Mucosa of gallbladder (tissue), 1 donor: ENCODE results near the gene ITCH. TPM values are rescaled to one million over a fixed set of nuclear protein-coding genes. Genes with fewer than 3 reads are reported as not detected.
"Not testable (repeated sequence)": the region's sequence is repeated elsewhere in the genome, so short reads cannot be mapped to it uniquely, and the experiment has no call there.

Experiments
- DNase-seq: peaks from one replicate; pipeline ENCODE4 v3.0.0-alpha.2; 2020; ENCODE audit warnings: low spot score
- total RNA-seq: library from RNA; stranded (reverse); gene quantifications from one replicate; pipeline ENCODE4 v1.2.1, GENCODE V29; 2021
- donor health status: DM: no; HTN: no; CAD: no.

Gene ITCH
- total RNA-seq, 1 donor from 2014 or later = 46.2 TPM

DNA sequence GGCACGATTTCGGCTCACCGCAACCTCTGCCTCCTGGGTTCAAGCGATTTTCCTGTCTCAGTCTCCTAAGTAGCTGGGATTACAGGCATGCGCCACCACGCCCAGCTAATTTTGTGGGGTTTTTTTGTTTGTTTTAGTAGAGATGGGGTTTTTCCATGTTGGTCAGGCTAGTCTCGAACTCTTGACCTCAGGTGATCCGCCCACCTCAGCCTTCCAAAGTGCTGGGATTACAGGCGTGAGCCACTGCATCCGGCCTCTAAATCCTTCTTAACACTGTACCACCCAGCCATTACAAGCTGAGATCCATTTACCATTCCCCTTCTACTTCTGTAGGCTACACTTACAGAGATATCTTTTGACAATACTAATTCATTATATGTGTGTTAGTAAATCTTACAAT lies 51.5 kb downstream of the ITCH start:
- not testable (repeated sequence) for DNase-seq

DNA sequence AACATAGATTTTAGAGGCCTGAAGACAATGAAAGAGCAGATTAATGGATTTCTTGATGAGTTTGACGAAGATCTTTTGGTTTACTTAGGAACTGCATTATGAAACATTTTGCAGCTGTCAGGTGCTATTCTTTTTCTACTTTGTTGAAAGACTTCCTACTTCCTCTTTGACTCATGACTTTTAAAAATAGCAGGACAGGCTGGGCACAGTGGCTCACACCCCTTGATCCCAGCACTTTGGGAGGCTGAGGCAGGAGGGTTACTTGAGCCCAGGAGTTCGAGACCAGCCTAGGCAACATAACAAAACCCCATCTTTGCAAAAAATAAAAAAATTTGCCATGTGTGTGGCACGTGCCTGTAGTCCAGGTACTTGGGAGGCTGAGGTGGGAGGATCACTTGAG lies 52.0 kb downstream of the ITCH start:
- no peak for DNase-seq

GRCh38 chr20:34420146-34420545 lies 57.1 kb downstream of the ITCH start:
- DNase-seq = no peak

DNA sequence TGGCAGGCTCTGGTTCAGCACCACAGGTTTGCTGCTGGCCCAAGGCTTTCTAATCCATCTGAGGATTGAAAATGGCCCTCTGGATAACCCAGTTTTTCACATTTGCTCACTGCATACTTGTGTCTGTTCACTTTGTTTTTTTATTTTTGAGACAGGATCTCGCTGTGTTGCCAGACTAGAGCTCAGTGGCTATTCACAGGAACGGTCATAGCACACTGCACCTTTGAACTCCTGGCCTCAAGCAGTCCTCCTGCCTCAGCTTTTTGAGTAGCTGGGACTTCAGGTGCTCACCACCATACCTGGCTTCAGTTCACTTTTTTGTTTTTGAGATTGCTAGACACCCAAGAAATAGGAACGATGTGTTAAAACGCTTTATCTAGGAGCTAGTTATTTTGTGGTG lies 57.9 kb downstream of the ITCH start:
- DNase-seq = no peak

GRCh38 chr20:34421766-34422466 lies 58.8 kb downstream of the ITCH start:
- no peak for DNase-seq

DNA sequence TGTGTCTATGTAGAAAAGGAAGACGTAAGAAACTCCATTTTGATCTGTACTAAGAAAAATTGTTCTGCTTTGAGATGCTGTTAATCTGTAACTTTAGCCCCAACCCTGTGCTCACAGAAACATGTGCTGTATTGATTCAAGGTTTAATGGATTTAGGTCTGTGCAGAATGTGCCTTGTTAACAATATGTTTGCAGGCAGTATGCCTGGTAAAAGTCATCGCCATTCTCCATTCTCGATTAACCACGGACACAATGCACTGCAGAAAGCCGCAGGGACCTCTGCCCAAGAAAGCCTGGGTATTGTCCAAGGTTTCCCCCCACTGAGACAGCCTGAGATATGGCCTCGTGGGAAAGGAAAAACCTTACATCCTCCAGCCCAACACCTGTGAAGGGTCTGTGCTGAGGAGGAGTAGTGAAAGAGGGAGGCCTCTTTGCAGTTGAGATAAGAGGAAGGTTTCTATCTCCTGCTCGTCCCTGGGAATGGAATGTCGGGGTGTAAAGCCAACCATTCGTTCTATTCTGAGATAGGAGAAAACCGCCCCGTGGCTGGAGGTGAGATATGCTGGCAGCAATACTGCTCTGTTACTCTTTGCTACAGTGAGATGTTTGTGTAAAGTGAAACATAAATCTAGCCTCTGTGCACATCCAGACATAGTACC lies 62.1 kb downstream of the ITCH start:
- not testable (repeated sequence) for DNase-seq

DNA sequence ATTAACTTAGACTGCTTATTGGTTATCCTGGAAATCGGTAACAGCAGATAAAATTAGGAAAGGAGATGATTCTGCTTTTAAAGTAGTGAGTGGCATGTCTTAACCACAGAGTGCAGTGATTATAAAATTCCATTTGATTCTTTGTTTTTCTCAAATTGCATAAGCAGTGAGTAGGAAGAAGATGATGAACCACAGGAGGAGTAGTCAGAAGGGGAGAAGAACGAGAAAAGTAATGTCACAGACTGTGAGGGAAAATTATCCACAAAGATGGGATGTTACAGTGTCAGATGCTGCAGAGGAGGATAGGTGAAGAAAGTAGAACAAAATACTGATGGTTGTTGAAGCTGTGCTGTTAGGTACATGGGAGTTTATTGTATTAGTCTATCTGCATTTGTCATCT lies 63.0 kb downstream of the ITCH start:
- DNase-seq = no peak

DNA sequence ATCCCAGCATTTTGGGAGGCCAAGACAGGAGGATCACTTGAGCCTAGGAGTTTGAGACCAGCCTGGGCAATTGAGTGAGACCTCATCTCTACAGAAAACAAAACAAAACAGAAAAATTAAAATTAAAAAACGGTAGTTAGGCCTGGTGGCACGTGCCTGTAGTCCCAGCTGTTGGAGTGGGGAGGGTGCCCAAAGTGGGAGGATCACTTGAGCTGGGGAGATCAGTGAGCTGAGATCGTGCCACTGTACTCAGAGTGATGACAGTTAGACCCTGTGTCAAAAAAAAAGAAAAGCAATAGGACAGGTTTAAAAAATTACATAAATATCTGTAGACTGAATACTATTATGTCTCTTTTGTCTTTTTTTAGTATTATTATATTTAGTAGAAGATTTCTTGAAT lies 64.3 kb downstream of the ITCH start:
- DNase-seq = no peak

- DNase-seq = no peak
Observed at GRCh38 chr20:34427784-34428183, 64.7 kb downstream of the ITCH start.

DNA sequence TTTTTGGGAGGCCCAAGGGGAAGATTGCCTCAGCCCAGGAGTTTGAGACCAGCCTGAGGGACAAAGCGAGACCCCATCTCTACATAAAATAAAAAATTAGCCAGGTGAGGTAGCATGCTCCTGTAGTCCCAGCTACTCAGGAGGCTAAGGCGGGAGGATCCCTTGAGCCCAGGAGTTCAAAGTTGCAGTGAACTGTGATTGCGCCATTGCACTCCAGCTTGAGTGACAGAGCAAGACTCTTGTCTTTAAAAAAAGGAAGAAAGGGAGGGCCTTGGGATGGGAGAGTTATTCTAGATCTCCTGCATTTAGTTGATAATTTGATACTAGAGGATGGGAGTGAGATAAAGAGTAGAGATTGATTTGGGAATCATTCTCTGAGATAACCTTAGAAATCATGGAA lies 68.1 kb downstream of the ITCH start:
- DNase-seq = no peak

GRCh38 chr20:34432663-34433062 lies 69.6 kb downstream of the ITCH start:
- DNase-seq = not testable (repeated sequence)

DNA sequence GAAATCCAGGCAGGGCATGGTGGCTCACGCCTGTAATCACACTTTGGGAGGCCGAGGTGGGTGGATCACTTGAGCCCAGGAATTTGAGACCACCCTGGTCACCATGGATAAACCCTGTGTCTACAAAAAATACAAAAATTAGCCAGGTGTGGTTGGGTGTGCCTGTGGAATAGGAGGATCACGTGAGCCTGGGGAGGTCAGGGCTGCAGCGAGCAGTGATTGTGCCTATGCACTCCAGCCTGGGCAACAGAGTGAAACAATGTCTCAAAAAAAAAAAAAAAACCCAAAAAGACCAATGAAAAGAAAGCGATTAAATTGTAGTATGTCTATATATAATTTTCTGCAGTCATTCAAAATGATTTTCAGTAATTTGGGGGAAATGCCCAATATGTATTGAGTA lies 70.3 kb downstream of the ITCH start:
- no peak for DNase-seq

DNA sequence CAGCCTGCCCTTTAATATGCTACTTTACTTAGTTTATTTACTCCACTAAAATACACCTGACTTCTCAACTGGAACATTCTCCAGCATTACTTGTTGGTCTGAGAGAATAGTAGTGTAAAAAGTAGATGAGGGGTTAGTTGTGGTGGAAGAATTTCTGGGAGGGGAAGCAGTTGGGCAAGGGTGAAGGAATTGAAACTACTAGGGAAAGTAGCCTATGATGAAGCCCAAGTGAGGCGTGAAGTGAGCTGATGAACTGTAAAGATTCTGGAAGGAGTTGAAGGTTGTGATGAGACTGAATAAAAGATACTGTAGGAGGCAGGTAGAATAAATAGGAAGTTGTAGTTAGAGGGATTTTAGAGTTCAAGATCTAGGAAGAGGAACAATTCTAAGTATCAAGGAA lies 72.5 kb downstream of the ITCH start:
- DNase-seq = no peak

DNA sequence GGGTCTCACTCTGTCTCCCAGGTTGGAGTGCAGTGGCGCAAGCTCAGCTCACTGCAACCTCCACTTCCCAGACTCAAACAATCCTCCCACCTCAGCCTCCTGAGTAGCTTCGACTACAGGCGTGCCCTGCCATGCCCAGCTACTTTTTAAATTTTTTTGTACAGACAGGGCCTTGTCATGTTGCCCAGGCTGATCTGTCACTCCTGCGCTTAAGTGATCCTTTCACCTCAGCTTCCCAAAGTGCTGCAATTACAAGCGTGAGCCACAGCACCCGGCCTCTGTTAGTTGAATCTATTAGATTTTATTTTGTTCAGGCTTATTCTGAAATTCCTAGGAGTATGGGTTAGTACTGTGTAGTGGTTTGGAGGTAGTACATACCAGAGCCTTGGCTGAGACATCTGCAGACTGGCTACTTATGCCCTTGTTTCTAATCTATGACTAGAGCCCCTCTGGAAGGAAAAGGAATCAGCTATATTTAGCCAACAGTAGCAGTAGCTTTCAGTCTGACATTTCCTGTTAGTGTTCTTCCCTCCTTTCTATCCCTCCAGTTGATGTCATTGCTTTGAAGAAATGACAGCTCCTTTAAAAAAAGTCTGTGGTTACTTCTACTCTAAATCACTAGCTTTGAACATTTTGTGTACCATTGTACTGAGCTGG lies 74.4 kb downstream of the ITCH start:
- no peak for DNase-seq

- no peak for DNase-seq
Observed at GRCh38 chr20:34439168-34439567, 76.1 kb downstream of the ITCH start.

- DNase-seq = not testable (repeated sequence)
Observed at GRCh38 chr20:34441423-34441822, 78.3 kb downstream of the ITCH start.

DNA sequence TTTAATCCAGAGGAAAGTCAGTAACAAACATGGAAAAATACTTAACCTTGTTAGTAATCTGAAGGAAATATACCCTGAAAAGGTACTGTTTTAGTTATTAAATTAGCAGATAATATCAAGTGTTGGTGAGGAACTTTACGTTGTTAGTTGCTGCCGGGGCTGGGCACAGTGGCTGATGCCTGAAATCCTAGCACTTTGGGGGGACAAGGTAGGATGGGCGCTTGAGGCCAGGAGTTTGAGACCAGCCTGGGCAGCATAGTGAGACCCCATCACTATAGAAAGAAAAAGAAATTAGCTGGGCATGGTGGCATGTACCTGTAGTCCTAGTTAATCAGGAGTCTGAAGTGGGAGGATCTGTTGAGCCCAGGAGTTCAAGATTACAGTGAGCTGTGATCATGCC lies 80.5 kb downstream of the ITCH start:
- no peak for DNase-seq

GRCh38 chr20:34445177-34446065 lies 82.3 kb downstream of the ITCH start:
- no peak for DNase-seq

DNA sequence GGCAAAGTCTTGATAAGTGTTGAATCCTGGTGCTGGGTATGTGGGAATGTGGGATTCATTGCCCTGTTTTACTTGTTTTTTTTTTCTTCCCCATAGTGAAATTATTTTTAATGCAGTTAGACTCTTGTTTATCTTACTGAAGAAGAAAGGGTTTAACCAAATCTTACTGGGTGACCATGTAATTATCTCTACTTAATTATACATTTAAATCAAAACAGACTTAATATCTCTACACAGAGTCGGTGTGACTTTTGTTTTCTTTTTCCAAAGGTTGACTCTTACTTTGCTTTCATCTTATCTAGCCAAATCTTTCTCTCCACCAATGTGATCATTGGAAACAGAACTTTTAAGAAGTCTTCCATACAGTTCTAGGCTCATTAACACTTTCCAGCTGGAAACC lies 85.4 kb downstream of the ITCH start:
- DNase-seq = no peak

GRCh38 chr20:34449674-34450592 lies 86.9 kb downstream of the ITCH start:
- no peak for DNase-seq
